H1 (cell line): Measurements from ENCODE around the gene NR2E1.

ENCODE experiments used
- POLR2A ChIP-seq, 2 experiments: IDR thresholded peaks; 1 replicate in 1 of 2; 2 replicates in 1 of 2; pipeline ENCODE4 v1.6.1; 2011; ENCODE audit warnings: low read depth in 2 of 2, low read length in 2 of 2, mild to moderate bottlenecking in 2 of 2; ENCODE audit errors: control extremely low read depth in 1 of 2
- TEAD4 ChIP-seq: IDR thresholded peaks from 2 replicates; pipeline ENCODE4 v1.6.1; 2012; ENCODE audit warnings: low read depth, low read length, inconsistent platforms, mixed read lengths
- TF ChIP-seq, protein P1 (sequence below), 3 experiments: IDR thresholded peaks; 1 replicate in 2 of 3; 2 replicates in 1 of 3; pipeline versions ENCODE4 v1.5.1 to v1.6.1; 2011; ENCODE audit warnings: low read length in 3 of 3, mild to moderate bottlenecking in 3 of 3, inconsistent platforms in 2 of 3, low read depth in 1 of 3, moderate library complexity in 1 of 3; ENCODE audit not compliant: insufficient read depth in 1 of 3; ENCODE audit errors: control extremely low read depth in 1 of 3

DNA sequence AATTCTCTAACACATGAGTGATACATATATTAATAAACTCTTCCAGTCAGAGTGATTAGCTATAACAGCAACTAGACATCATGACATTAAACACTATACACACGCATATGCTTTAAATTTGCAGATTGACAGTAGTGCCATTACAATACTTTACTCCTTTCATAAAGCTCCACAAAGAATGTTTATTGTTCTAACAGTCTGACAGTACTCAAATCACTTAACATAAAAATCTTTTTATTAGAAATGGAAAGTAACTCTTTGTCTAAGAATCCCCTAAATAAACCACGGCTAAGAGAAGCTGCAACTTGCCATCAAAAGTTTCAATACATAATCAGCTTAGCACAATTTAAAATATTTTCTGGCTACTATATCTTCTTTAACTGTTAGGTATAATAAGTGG lies 71.0 kb downstream of the NR2E1 start:
- TF ChIP-seq, protein P1, sequence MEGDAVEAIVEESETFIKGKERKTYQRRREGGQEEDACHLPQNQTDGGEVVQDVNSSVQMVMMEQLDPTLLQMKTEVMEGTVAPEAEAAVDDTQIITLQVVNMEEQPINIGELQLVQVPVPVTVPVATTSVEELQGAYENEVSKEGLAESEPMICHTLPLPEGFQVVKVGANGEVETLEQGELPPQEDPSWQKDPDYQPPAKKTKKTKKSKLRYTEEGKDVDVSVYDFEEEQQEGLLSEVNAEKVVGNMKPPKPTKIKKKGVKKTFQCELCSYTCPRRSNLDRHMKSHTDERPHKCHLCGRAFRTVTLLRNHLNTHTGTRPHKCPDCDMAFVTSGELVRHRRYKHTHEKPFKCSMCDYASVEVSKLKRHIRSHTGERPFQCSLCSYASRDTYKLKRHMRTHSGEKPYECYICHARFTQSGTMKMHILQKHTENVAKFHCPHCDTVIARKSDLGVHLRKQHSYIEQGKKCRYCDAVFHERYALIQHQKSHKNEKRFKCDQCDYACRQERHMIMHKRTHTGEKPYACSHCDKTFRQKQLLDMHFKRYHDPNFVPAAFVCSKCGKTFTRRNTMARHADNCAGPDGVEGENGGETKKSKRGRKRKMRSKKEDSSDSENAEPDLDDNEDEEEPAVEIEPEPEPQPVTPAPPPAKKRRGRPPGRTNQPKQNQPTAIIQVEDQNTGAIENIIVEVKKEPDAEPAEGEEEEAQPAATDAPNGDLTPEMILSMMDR (IDR thresholded peaks at IDR 0.05; ENCODE audit: control extremely low read depth in 1 of 3, insufficient read depth in 1 of 3, low read depth in 1 of 3, low read length in 3 of 3): no peak
- TF ChIP-seq POLR2A (IDR thresholded peaks at IDR 0.05; ENCODE audit: control extremely low read depth in 1 of 2, low read depth in 2 of 2, low read length in 2 of 2) (no peak), TEAD4 (no peak)
